Chondrocyte (in vitro differentiated cells): ENCODE measurements around the gene HCST. TPM values are rescaled to one million over a fixed set of nuclear protein-coding genes. Genes with fewer than 3 reads are reported as not detected.

Source experiments
- DNase-seq: peaks from one replicate; pipeline ENCODE4 v3.0.0; 2021; ENCODE audit warnings: mixed read lengths, low spot score
- H3K27ac Mint-ChIP-seq: one replicate; pipeline ENCODE4 v1.8.0; 2021; ENCODE audit warnings: mild to moderate bottlenecking, moderate library complexity, mixed read lengths; ENCODE audit not compliant: unreplicated experiment
- H3K27me3 Mint-ChIP-seq: 2 replicates; pipeline ENCODE4 v1.8.0; 2021; ENCODE audit warnings: low read depth, mixed read lengths
- H3K36me3 Mint-ChIP-seq: 2 replicates; pipeline ENCODE4 v1.8.0; 2021; ENCODE audit warnings: low read depth, mixed read lengths
- H3K4me1 Mint-ChIP-seq: 2 replicates; pipeline ENCODE4 v1.8.0; 2021; ENCODE audit warnings: low read depth, mild to moderate bottlenecking, mixed read lengths
- H3K4me3 Mint-ChIP-seq: one replicate; pipeline ENCODE4 v1.8.0; 2021; ENCODE audit warnings: mild to moderate bottlenecking, moderate library complexity, mixed read lengths; ENCODE audit not compliant: unreplicated experiment
- H3K9me3 Mint-ChIP-seq: 2 replicates; pipeline ENCODE4 v1.8.0; 2021; ENCODE audit warnings: low read depth, mixed read lengths
- total RNA-seq: library from RNA; stranded (reverse); gene quantifications from 3 replicates; pipeline ENCODE4 v1.2.1, GENCODE V29; 2021
- TF ChIP-seq, protein P1 (sequence below): fragments of 200-600 bp; sonication (generic); IDR thresholded peaks from 2 replicates; pipeline ENCODE4 v1.5.0; 2021; ENCODE audit warnings: antibody characterized with exemption, mild to moderate bottlenecking, moderate library complexity

HCST gene
- total RNA-seq, 1 donor from 2014 or later: 0.50 TPM

DNA sequence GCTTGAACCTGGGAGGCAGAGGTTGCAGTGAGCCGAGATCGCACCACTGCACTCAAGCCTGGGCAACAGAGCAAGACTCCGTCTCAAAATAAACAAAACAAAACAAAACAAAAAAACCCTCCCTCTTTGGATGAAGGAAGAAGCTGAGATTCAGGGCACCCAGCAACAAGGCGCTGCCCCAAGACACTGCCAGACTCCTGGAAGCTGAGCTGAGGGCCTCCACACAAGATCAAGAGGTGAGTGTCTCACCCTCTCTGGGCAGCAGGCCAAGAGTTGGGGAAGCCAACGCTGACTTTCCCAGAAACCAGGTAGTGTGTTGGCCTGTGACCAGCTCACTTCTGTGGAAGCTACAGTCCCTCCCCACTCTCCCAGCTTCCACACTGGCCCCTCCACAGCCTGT is 9.5 kb downstream of the HCST start:
- DNase-seq: no peak
- peaks cover 2% of the 10 kb centered on the region for H3K27me3 Mint-ChIP-seq
- H3K36me3 Mint-ChIP-seq: no peaks in the 10 kb centered on the region
- peaks cover 6% of the 10 kb centered on the region for H3K4me1 Mint-ChIP-seq
- no peak overlapping the region for H3K4me3 Mint-ChIP-seq
- no peak overlapping the region for H3K27ac Mint-ChIP-seq
- no peaks in the 10 kb centered on the region for H3K9me3 Mint-ChIP-seq
- TF ChIP-seq, protein P1, sequence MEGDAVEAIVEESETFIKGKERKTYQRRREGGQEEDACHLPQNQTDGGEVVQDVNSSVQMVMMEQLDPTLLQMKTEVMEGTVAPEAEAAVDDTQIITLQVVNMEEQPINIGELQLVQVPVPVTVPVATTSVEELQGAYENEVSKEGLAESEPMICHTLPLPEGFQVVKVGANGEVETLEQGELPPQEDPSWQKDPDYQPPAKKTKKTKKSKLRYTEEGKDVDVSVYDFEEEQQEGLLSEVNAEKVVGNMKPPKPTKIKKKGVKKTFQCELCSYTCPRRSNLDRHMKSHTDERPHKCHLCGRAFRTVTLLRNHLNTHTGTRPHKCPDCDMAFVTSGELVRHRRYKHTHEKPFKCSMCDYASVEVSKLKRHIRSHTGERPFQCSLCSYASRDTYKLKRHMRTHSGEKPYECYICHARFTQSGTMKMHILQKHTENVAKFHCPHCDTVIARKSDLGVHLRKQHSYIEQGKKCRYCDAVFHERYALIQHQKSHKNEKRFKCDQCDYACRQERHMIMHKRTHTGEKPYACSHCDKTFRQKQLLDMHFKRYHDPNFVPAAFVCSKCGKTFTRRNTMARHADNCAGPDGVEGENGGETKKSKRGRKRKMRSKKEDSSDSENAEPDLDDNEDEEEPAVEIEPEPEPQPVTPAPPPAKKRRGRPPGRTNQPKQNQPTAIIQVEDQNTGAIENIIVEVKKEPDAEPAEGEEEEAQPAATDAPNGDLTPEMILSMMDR: no peak

DNA sequence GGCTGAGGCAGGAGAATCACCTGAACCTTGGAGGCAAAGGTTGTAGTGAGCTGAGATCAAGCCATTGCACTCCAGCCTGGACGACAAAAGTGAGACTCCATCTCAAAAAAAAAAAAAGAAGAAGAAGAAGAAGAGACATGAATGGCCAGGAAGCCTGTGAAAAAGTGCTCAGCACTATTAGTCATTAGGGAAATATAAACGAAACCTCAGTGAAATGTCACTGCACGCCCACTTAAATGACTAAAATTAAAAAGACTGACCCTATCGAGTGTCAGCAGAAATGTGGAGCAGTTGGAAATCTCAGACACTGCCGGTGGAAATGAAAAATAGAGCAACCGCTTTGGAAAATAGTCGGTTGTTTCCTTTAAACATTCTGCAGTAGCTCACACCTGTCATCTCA is 11.3 kb downstream of the HCST start:
- Mint-ChIP-seq H3K27ac (peak overlapping the region; percentile 70), H3K9me3 (no peaks in the 10 kb centered on the region), H3K36me3 (no peaks in the 10 kb centered on the region), H3K27me3 (peaks cover 6% of the 10 kb centered on the region), H3K4me1 (peaks cover 6% of the 10 kb centered on the region), H3K4me3 (no peak overlapping the region)
- no peak for DNase-seq
- TF ChIP-seq, protein P1: no peak

DNA sequence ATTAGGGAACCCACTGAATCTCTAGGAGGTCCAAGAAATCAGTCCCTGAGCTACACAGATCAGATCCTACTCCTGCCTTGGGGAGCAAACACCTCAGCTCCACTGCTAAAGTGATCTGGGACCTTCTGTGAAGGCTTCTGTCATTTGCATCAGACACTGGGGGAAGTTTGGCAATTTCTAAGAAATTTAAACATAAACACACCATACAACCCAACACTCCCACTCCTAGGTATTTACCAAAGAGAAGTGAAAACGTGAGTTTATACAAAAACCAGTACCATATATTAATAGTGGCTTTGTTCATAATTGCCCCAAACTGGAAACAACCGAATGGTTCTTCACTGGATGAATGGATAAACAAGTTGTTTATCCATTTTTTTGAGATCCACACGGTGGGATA is 13.1 kb downstream of the HCST start:
- TF ChIP-seq, protein P1: no peak
- Mint-ChIP-seq H3K27ac (no peak overlapping the region), H3K4me1 (peaks cover 6% of the 10 kb centered on the region), H3K27me3 (peaks cover 6% of the 10 kb centered on the region), H3K4me3 (no peak overlapping the region), H3K9me3 (no peaks in the 10 kb centered on the region), H3K36me3 (no peaks in the 10 kb centered on the region)
- no peak for DNase-seq

DNA sequence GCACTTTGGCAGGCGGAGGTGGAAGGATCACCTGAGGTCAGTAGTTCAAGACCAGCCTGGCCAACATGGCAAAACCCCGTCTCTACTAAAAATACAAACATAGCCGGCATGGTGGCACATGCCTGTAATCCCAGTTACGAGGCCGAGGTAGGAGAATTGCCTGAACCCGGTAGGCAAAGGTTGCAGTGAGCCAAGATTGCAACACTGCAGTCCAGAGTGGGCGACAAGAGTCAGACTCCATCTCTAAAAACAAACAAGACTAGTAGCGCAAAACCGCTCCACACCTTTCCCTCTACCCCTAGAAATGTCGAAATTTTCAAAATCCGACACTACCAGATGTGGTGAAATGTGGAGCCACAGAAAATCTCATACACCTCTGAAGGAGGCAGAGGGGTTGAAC is 17.0 kb downstream of the HCST start:
- no peaks in the 10 kb centered on the region for H3K9me3 Mint-ChIP-seq
- no peak for DNase-seq
- no peaks in the 10 kb centered on the region for H3K4me1 Mint-ChIP-seq
- no peak overlapping the region for H3K27ac Mint-ChIP-seq
- TF ChIP-seq, protein P1: no peak
- H3K27me3 Mint-ChIP-seq: peaks cover 14% of the 10 kb centered on the region
- no peak overlapping the region for H3K4me3 Mint-ChIP-seq
- H3K36me3 Mint-ChIP-seq: no peaks in the 10 kb centered on the region

DNA sequence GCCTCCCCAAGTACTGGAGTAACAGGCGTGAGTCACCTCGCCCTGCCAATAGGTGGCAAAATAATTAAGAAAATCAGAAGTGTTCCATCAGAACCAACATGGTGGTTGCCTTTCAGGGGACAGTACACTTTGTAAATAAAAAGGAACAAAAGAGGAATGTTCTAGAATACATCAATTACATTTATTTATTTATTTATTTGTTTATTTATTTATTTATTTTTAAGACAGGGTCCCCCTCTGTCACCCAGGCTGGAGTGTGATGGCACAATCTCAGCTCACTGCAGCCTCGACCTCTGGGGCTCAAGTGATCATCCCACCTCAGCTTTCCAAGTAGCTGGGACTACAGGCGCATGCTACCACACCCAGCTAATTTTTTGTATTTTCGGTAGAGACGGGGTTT is 18.7 kb downstream of the HCST start:
- Mint-ChIP-seq H3K27me3 (peaks cover 20% of the 10 kb centered on the region), H3K4me1 (no peaks in the 10 kb centered on the region), H3K27ac (no peak overlapping the region), H3K4me3 (no peak overlapping the region), H3K36me3 (peaks cover 2% of the 10 kb centered on the region), H3K9me3 (peaks cover 6% of the 10 kb centered on the region)
- DNase-seq: no peak
- TF ChIP-seq, protein P1: no peak
